Muscle layer of colon (tissue), 2 donors: ENCODE data around the gene C1orf52.

Experiments
- H3K27ac ChIP-seq: one replicate; pipeline ENCODE4 v1.7.0; 2013; ENCODE audit warnings: low read depth, mild to moderate bottlenecking, low read length, moderate library complexity
- H3K27me3 ChIP-seq, 2 donors: one replicate each; pipeline ENCODE4 v1.7.0; 2013; ENCODE audit warnings: low read length in 2 of 2, mild to moderate bottlenecking in 2 of 2; ENCODE audit not compliant: insufficient read depth in 2 of 2, control insufficient read depth in 1 of 2
- H3K36me3 ChIP-seq: one replicate; pipeline ENCODE4 v1.7.0; 2013; ENCODE audit warnings: mild to moderate bottlenecking, low read length; ENCODE audit not compliant: insufficient read depth
- H3K4me1 ChIP-seq: one replicate; pipeline ENCODE4 v1.7.0; 2013; ENCODE audit warnings: mild to moderate bottlenecking, low read length; ENCODE audit not compliant: insufficient read depth
- H3K4me3 ChIP-seq, 2 donors: one replicate each; pipeline ENCODE4 v1.7.0; 2013; ENCODE audit warnings: low read length in 2 of 2, low read depth in 1 of 2, mild to moderate bottlenecking in 1 of 2, moderate library complexity in 1 of 2
- H3K9ac ChIP-seq: one replicate; pipeline ENCODE4 v1.7.0; 2013; ENCODE audit warnings: low read length
- H3K9me3 ChIP-seq: one replicate; pipeline ENCODE4 v1.7.0; 2013; ENCODE audit warnings: mild to moderate bottlenecking, low read length
- donor health status: abdominal sarcoma.
- donor health status: Adenocarcinoma of cecum.

C1orf52 gene

DNA sequence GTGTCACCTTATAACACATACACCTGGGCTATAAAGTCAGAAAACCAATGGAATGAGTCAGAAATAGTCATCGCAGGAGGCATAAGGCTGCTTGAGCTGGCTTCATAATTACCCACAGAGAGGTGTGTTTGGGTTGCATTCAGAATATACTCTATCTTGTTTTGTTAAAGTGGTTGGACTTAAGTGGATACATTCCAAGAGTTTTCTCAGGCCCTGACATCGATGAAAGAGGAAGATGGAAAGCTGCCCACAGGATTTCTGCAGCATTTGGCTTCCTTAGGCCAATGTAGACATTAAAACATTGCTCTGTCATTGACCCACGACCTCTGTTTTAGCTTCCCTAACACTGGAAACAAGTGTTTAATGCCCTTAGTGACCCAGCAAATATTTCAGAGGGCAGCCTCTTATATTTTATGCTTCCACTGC, 35.6 kb upstream of the C1orf52 start:
- Histone ChIP-seq H3K9ac (no peak overlapping the region), H3K36me3 (no peaks in the 10 kb centered on the region), H3K9me3 (no peaks in the 10 kb centered on the region), H3K27ac (no peak overlapping the region), H3K4me3 (no peak overlapping the region), H3K4me1 (peaks cover 17% of the 10 kb centered on the region), H3K27me3 (no peaks in the 10 kb centered on the region)

GRCh38 chr1:85290826-85291225, 31.4 kb upstream of the C1orf52 start:
- Histone ChIP-seq H3K9me3 (no peaks in the 10 kb centered on the region), H3K36me3 (no peaks in the 10 kb centered on the region), H3K4me3 (no peak overlapping the region), H3K4me1 (no peaks in the 10 kb centered on the region), H3K27me3 (no peaks in the 10 kb centered on the region), H3K27ac (no peak overlapping the region), H3K9ac (no peak overlapping the region)

DNA sequence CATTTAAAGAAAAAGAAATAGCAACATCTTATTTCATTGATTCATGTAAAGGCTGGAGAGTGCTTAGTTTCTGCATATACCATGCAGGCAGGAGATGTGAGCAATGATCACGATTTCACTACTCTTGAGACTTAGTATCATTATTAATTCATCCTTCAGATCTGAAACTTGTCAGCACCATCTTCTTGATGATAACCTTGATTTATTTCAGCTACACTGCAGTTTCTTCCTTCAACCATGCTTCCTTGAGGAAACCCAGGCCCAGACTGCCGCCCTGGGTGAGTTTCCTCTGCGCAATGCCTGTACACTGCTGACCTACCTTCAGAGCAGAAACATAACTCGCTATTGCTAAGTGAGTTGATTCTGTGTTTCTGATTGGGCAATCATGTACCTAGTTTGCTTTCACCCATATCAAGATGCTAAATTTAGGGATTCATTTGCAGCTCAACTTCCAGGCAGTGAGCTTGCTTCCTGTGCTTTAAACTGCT, 30.4 kb upstream of the C1orf52 start:
- Histone ChIP-seq H3K36me3 (no peaks in the 10 kb centered on the region), H3K27ac (no peak overlapping the region), H3K9ac (no peak overlapping the region), H3K4me3 (no peak overlapping the region), H3K4me1 (no peaks in the 10 kb centered on the region), H3K9me3 (no peaks in the 10 kb centered on the region), H3K27me3 (no peaks in the 10 kb centered on the region)

- H3K4me3 ChIP-seq = no peak overlapping the region
- H3K27me3 ChIP-seq = no peaks in the 10 kb centered on the region
- no peak overlapping the region for H3K9ac ChIP-seq
- no peaks in the 10 kb centered on the region for H3K36me3 ChIP-seq
- H3K27ac ChIP-seq = no peak overlapping the region
- H3K9me3 ChIP-seq = no peaks in the 10 kb centered on the region
- H3K4me1 ChIP-seq = no peaks in the 10 kb centered on the region
These were observed 29.9 kb upstream of the C1orf52 start for GRCh38 chr1:85289207-85289847.

GRCh38 chr1:85284202-85284601, 24.7 kb upstream of the C1orf52 start:
- no peak overlapping the region for H3K9ac ChIP-seq
- H3K27ac ChIP-seq = no peak overlapping the region
- no peaks in the 10 kb centered on the region for H3K27me3 ChIP-seq
- H3K4me3 ChIP-seq = no peak overlapping the region
- H3K9me3 ChIP-seq = no peaks in the 10 kb centered on the region
- H3K36me3 ChIP-seq = no peaks in the 10 kb centered on the region
- H3K4me1 ChIP-seq = no peaks in the 10 kb centered on the region

GRCh38 chr1:85283475-85284199, 24.2 kb upstream of the C1orf52 start:
- Histone ChIP-seq H3K9ac (no peak overlapping the region), H3K9me3 (no peaks in the 10 kb centered on the region), H3K27ac (no peak overlapping the region), H3K4me3 (no peak overlapping the region), H3K4me1 (no peaks in the 10 kb centered on the region), H3K36me3 (no peaks in the 10 kb centered on the region), H3K27me3 (no peaks in the 10 kb centered on the region)

DNA sequence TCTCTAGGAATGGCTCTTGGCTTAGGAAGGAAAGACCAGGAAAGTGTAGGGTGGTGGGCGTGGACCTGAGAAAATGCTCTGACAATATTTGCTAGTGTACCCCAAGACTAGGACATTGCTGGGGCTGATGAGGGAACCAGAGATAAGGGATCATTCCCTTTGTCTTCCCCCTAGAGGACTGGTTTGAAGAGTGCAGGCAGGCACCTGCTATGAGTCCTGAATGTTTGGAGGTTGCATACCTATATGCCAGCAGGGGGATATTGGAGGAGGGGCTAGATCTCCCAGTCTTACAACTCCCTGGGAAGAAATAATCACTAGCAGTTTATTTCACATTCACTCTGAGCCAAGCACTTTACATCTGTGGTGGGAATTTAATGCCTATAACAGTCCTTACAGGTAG, 23.0 kb upstream of the C1orf52 start:
- no peaks in the 10 kb centered on the region for H3K4me1 ChIP-seq
- H3K27me3 ChIP-seq = no peaks in the 10 kb centered on the region
- H3K36me3 ChIP-seq = no peaks in the 10 kb centered on the region
- H3K4me3 ChIP-seq = no peak overlapping the region
- no peak overlapping the region for H3K9ac ChIP-seq
- H3K27ac ChIP-seq = no peak overlapping the region
- no peaks in the 10 kb centered on the region for H3K9me3 ChIP-seq

GRCh38 chr1:85280636-85281035, 21.2 kb upstream of the C1orf52 start:
- no peak overlapping the region for H3K27ac ChIP-seq
- H3K36me3 ChIP-seq = no peaks in the 10 kb centered on the region
- H3K9ac ChIP-seq = no peak overlapping the region
- peaks cover 2% of the 10 kb centered on the region for H3K4me1 ChIP-seq
- no peak overlapping the region for H3K4me3 ChIP-seq
- no peaks in the 10 kb centered on the region for H3K9me3 ChIP-seq
- H3K27me3 ChIP-seq = no peaks in the 10 kb centered on the region

DNA sequence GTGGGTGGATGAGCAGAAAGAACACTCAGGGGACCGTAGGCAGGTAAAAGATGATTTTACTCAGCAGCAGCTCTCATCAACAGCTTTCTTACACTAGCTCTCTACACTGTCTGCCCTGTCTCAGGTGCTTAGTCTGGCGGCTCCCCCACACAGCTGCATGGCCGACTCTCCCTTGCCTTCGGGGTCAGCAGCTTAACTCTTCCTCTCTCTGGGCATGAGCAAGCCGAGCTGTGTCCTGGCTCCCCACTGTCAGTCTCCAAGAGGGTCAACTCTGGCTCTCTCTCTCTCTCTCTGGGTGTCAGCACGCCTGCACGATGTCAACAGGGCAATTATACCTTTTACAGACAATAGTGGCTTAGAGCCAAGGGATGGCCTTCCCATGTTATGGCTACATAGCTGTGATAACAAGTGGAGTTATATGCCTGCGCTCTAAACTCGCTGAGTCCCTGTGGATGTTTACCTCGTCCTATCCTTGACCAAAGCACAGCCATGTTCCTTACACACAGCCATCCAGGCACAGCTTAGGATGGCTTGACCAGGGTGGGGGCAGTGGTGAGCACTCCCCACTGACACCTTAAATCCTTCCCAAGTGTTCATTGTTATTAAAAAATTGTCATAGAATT, 20.1 kb upstream of the C1orf52 start:
- no peaks in the 10 kb centered on the region for H3K36me3 ChIP-seq
- H3K9ac ChIP-seq = no peak overlapping the region
- no peaks in the 10 kb centered on the region for H3K9me3 ChIP-seq
- H3K4me3 ChIP-seq = no peak overlapping the region
- no peaks in the 10 kb centered on the region for H3K27me3 ChIP-seq
- peaks cover 12% of the 10 kb centered on the region for H3K4me1 ChIP-seq
- H3K27ac ChIP-seq = no peak overlapping the region

GRCh38 chr1:85278853-85279314, 19.4 kb upstream of the C1orf52 start:
- no peak overlapping the region for H3K9ac ChIP-seq
- peaks cover 19% of the 10 kb centered on the region for H3K4me1 ChIP-seq
- no peak overlapping the region for H3K4me3 ChIP-seq
- H3K27me3 ChIP-seq = no peaks in the 10 kb centered on the region
- no peaks in the 10 kb centered on the region for H3K36me3 ChIP-seq
- no peak overlapping the region for H3K27ac ChIP-seq
- H3K9me3 ChIP-seq = no peaks in the 10 kb centered on the region

GRCh38 chr1:85277802-85278201, 18.3 kb upstream of the C1orf52 start:
- Histone ChIP-seq H3K4me1 (peaks cover 24% of the 10 kb centered on the region), H3K36me3 (no peaks in the 10 kb centered on the region), H3K9me3 (no peaks in the 10 kb centered on the region), H3K9ac (no peak overlapping the region), H3K27ac (no peak overlapping the region), H3K4me3 (no peak overlapping the region), H3K27me3 (no peaks in the 10 kb centered on the region)
